GM20000 (cell line): ENCODE data around the gene HTATIP2.
"Not testable (repeated sequence)": the region's sequence is repeated elsewhere in the genome, so short reads cannot be mapped to it uniquely, and the experiment has no call there.

ENCODE experiments used
- DNase-seq: peaks from one replicate; pipeline ENCODE4 v3.0.0; 2012; ENCODE audit warnings: low spot score
- TF ChIP-seq, protein P1 (sequence below): IDR thresholded peaks from 2 replicates; pipeline ENCODE4 v1.5.1; 2012; ENCODE audit warnings: mild to moderate bottlenecking, control low read depth; ENCODE audit errors: extremely low read depth, missing control alignments

The HTATIP2 gene

GRCh38 chr11:20362481-20362880 is 1.0 kb upstream of the HTATIP2 start:
- TF ChIP-seq, protein P1, sequence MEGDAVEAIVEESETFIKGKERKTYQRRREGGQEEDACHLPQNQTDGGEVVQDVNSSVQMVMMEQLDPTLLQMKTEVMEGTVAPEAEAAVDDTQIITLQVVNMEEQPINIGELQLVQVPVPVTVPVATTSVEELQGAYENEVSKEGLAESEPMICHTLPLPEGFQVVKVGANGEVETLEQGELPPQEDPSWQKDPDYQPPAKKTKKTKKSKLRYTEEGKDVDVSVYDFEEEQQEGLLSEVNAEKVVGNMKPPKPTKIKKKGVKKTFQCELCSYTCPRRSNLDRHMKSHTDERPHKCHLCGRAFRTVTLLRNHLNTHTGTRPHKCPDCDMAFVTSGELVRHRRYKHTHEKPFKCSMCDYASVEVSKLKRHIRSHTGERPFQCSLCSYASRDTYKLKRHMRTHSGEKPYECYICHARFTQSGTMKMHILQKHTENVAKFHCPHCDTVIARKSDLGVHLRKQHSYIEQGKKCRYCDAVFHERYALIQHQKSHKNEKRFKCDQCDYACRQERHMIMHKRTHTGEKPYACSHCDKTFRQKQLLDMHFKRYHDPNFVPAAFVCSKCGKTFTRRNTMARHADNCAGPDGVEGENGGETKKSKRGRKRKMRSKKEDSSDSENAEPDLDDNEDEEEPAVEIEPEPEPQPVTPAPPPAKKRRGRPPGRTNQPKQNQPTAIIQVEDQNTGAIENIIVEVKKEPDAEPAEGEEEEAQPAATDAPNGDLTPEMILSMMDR: no peak
- DNase-seq: no peak

DNA sequence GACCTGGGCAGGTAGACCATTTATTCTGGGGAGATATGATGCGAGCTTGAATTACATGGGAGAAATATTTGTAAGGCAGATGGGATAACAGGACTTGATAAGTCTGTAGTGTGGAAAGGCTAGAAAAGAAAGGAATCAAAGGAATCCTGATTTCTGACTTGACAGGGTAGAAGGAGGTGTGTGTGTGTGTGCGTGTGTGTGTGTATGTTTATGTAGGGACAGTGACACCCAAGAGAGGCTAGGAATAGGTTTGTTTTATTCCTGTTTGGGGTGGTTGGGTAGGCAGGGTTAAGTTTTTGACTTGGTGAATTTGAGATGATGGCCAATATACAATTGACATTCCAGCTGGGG is 390 bp upstream of the HTATIP2 start:
- TF ChIP-seq, protein P1: no peak
- DNase-seq: no peak

GRCh38 chr11:20364341-20364792 is 853 bp downstream of the HTATIP2 start:
- DNase-seq: peak; percentile 31
- TF ChIP-seq, protein P1: no peak

DNA sequence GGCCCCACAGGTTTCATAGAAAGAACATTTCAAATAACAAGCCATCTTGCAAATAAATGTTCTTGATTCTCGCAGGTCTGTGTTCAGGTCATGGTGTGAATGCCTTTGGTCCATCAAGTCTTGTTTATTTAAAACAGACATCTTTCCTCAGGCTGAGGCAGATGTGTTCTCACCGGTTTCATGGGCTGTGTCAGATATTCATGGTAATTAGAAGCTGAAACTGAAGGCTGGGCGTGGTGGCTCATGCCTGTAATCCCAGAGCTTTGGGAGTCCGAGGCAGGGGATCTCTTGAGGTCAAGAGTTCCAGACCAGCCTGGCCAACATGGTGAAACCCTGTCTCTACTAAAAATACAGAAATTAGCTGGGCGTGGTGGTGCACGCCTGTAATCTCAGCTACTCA is 2.0 kb downstream of the HTATIP2 start:
- not testable (repeated sequence) for DNase-seq

GRCh38 chr11:20367313-20367948 is 3.9 kb downstream of the HTATIP2 start:
- TF ChIP-seq, protein P1: no peak
- DNase-seq: no peak

GRCh38 chr11:20368438-20368837 is 4.9 kb downstream of the HTATIP2 start:
- TF ChIP-seq, protein P1: no peak
- DNase-seq: no peak

GRCh38 chr11:20369826-20370225 is 6.3 kb downstream of the HTATIP2 start:
- no peak for DNase-seq

More at GRCh38 chr11:20369826-20370225, 6.3 kb downstream of the HTATIP2 start:
- TF ChIP-seq, protein P1: no peak
